Measurements from ENCODE around the gene DDX31. TPM values are rescaled to one million over a fixed set of nuclear protein-coding genes. Genes with fewer than 3 reads are reported as not detected.

The DDX31 gene
- total RNA-seq, 1 experiment from 2014 or later, result 14.6 TPM

- Histone ChIP-seq H2AFZ (ENCODE audit: low read length) (no peak overlapping the region), H4K20me1 (ENCODE audit: low read length) (no peaks in the 10 kb centered on the region), H3K27me3 (ENCODE audit: low read length) (no peaks in the 10 kb centered on the region), H3K9me2 (replicated peaks; ENCODE audit: low read length) (no peaks in the 10 kb centered on the region), H3K9ac (ENCODE audit: low read length) (peak overlapping the region; percentile 31; the same call in 1 of the 2 replicates), H3K9me3 (ENCODE audit: low read length) (no peaks in the 10 kb centered on the region), H3K79me2 (ENCODE audit: low read length) (no peaks in the 10 kb centered on the region), H3K36me3 (ENCODE audit: low read depth, low read length) (peaks cover 6% of the 10 kb centered on the region; the same call in 1 of the 2 replicates), H3K4me1 (ENCODE audit: insufficient read depth, low read length) (peaks cover 7% of the 10 kb centered on the region), H3K4me3 (ENCODE audit: low read length) (no peak overlapping the region), H3K27ac (ENCODE audit: low read length) (peak overlapping the region; percentile 90), H3F3A (ENCODE audit: low read length, unreplicated experiment) (no peaks in the 10 kb centered on the region), H3K4me2 (ENCODE audit: low read length) (no peak overlapping the region)
- DNase-seq (peak; percentile 84), ATAC-seq (peak; percentile 85)
- intact Hi-C loops (cut with micrococcal nuclease), result no loop called here
- ChIA-PET POLR2A (ENCODE audit: unreplicated experiment) (no interaction called here), CTCF (no interaction called here)
- BruUV-seq (replicated peaks), result no TSS peak
- TF ChIP-seq EZH2 (IDR thresholded peaks at IDR 0.05; ENCODE audit: low read length, unreplicated experiment) (no peak), EZH2phosphoT487 (IDR thresholded peaks at IDR 0.05; ENCODE audit: borderline replicate concordance, low read length) (no peak)
- TF ChIP-seq, protein P1, sequence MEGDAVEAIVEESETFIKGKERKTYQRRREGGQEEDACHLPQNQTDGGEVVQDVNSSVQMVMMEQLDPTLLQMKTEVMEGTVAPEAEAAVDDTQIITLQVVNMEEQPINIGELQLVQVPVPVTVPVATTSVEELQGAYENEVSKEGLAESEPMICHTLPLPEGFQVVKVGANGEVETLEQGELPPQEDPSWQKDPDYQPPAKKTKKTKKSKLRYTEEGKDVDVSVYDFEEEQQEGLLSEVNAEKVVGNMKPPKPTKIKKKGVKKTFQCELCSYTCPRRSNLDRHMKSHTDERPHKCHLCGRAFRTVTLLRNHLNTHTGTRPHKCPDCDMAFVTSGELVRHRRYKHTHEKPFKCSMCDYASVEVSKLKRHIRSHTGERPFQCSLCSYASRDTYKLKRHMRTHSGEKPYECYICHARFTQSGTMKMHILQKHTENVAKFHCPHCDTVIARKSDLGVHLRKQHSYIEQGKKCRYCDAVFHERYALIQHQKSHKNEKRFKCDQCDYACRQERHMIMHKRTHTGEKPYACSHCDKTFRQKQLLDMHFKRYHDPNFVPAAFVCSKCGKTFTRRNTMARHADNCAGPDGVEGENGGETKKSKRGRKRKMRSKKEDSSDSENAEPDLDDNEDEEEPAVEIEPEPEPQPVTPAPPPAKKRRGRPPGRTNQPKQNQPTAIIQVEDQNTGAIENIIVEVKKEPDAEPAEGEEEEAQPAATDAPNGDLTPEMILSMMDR (conservative IDR thresholded peaks at IDR 0.05; ENCODE audit: low read depth, low read length), result no peak
These were observed 60.0 kb downstream of the DDX31 start for GRCh38 chr9:132609829-132610228.

DNA sequence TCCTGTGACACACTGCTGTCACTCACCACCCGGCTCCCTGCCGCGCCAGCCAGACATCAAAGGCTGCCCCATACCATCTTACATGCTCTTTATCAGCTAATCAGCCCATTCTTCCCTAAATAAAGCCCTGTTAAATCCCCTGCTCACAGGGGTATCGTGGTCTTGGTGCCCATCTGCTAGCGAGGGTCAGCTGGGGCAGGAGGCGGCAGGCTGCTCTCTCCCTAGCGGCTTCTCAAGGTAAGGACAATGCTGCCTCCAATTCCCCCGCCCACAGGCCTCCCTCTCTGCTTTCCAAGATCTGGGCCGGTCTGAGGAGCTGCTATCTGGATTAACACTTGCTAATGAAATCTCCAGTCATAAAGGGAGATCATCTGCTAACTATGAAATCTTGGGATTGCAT is 60.6 kb downstream of the DDX31 start:
- no peaks in the 10 kb centered on the region for H4K20me1 ChIP-seq (ENCODE audit: low read length)
- no peak overlapping the region for H2AFZ ChIP-seq (ENCODE audit: low read length)
- H3K27ac ChIP-seq (ENCODE audit: low read length), result peak overlapping the region; percentile 90
- no peak overlapping the region for H3K9ac ChIP-seq (ENCODE audit: low read length)
- CTCF ChIA-PET, result no interaction called here
- DNase-seq, result no peak
- POLR2A ChIA-PET (ENCODE audit: unreplicated experiment), result no interaction called here
- intact Hi-C loops (cut with micrococcal nuclease), result no loop called here
- ATAC-seq, result no peak
- no peaks in the 10 kb centered on the region for H3K27me3 ChIP-seq (ENCODE audit: low read length)
- TF ChIP-seq EZH2 (IDR thresholded peaks at IDR 0.05; ENCODE audit: low read length, unreplicated experiment), result no peak
- TF ChIP-seq, protein P1 (conservative IDR thresholded peaks at IDR 0.05; ENCODE audit: low read depth, low read length), result no peak
- no peak for TF ChIP-seq EZH2phosphoT487 (IDR thresholded peaks at IDR 0.05; ENCODE audit: borderline replicate concordance, low read length)
- no peaks in the 10 kb centered on the region for H3K9me2 ChIP-seq (replicated peaks; ENCODE audit: low read length)
- no TSS peak for BruUV-seq (replicated peaks)
- H3F3A ChIP-seq (ENCODE audit: low read length, unreplicated experiment), result no peaks in the 10 kb centered on the region
- no peak overlapping the region for H3K4me2 ChIP-seq (ENCODE audit: low read length)
- no peak overlapping the region for H3K4me3 ChIP-seq (ENCODE audit: low read length)
- H3K9me3 ChIP-seq (ENCODE audit: low read length), result no peaks in the 10 kb centered on the region
- H3K4me1 ChIP-seq (ENCODE audit: insufficient read depth, low read length), result peaks cover 7% of the 10 kb centered on the region
- H3K79me2 ChIP-seq (ENCODE audit: low read length), result no peaks in the 10 kb centered on the region
- H3K36me3 ChIP-seq (ENCODE audit: low read depth, low read length), result peaks cover 6% of the 10 kb centered on the region; the same call in 1 of the 2 replicates

- Histone ChIP-seq H3K4me3 (ENCODE audit: low read length) (no peak overlapping the region), H3K9me3 (ENCODE audit: low read length) (no peaks in the 10 kb centered on the region), H3K79me2 (ENCODE audit: low read length) (no peaks in the 10 kb centered on the region), H3K27ac (ENCODE audit: low read length) (no peak overlapping the region), H3K27me3 (ENCODE audit: low read length) (no peaks in the 10 kb centered on the region), H2AFZ (ENCODE audit: low read length) (no peak overlapping the region), H3K36me3 (ENCODE audit: low read depth, low read length) (peaks cover 6% of the 10 kb centered on the region; the same call in 1 of the 2 replicates), H3K9ac (ENCODE audit: low read length) (no peak overlapping the region), H3K4me2 (ENCODE audit: low read length) (no peak overlapping the region), H4K20me1 (ENCODE audit: low read length) (no peaks in the 10 kb centered on the region), H3F3A (ENCODE audit: low read length, unreplicated experiment) (no peaks in the 10 kb centered on the region), H3K9me2 (replicated peaks; ENCODE audit: low read length) (no peaks in the 10 kb centered on the region), H3K4me1 (ENCODE audit: insufficient read depth, low read length) (peaks cover 7% of the 10 kb centered on the region)
- ChIA-PET POLR2A (ENCODE audit: unreplicated experiment) (no interaction called here), CTCF (no interaction called here)
- ATAC-seq, result no peak
- TF ChIP-seq EZH2phosphoT487 (IDR thresholded peaks at IDR 0.05; ENCODE audit: borderline replicate concordance, low read length) (no peak), EZH2 (IDR thresholded peaks at IDR 0.05; ENCODE audit: low read length, unreplicated experiment) (no peak)
- TF ChIP-seq, protein P1 (conservative IDR thresholded peaks at IDR 0.05; ENCODE audit: low read depth, low read length), result no peak
- intact Hi-C loops (cut with micrococcal nuclease), result no loop called here
- no peak for DNase-seq
- no TSS peak for BruUV-seq (replicated peaks)
These were observed 63.7 kb downstream of the DDX31 start for GRCh38 chr9:132606066-132606465.
